Measurements from ENCODE around the gene UGT2B17. TPM values are rescaled to one million over a fixed set of nuclear protein-coding genes. Genes with fewer than 3 reads are reported as not detected.

The UGT2B17 gene
- total and polyA plus RNA-seq, 2 of the 13 experiments (the other 11 are each of a cell fraction or from before 2014, with no cell fraction given) = not detected

DNA sequence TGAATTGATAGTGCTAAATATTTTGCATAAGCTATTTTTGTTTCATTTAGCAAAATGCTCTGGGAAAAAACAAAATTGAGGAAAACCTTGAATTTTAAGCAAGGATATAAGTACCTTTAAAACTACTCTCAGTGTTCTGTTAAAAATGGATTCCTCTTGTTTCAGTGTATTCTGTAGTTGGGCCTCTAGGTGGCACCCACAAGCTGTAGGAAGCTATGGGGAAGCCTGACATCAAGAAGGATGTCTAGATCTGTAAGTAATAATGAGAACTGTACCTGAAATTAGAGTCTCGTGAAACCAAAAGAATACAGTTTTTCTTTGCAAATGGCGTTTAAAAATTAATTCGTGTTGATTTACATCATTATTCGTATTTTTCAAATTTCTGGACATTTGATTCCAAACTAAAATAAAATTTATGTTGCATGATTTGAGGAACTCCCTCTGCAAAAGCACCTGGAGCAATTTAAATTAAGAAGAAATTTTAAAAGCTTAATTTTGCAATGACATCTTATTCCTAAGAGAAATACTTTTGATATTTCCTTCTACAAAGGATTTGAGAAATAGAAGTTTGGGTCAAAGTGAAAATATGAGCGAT lies 77.6 kb downstream of the UGT2B17 start (continued):
- TF ChIP-seq, protein P1, sequence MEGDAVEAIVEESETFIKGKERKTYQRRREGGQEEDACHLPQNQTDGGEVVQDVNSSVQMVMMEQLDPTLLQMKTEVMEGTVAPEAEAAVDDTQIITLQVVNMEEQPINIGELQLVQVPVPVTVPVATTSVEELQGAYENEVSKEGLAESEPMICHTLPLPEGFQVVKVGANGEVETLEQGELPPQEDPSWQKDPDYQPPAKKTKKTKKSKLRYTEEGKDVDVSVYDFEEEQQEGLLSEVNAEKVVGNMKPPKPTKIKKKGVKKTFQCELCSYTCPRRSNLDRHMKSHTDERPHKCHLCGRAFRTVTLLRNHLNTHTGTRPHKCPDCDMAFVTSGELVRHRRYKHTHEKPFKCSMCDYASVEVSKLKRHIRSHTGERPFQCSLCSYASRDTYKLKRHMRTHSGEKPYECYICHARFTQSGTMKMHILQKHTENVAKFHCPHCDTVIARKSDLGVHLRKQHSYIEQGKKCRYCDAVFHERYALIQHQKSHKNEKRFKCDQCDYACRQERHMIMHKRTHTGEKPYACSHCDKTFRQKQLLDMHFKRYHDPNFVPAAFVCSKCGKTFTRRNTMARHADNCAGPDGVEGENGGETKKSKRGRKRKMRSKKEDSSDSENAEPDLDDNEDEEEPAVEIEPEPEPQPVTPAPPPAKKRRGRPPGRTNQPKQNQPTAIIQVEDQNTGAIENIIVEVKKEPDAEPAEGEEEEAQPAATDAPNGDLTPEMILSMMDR (CRISPR knock-in tag; IDR thresholded peaks at IDR 0.05) = peak; percentile 88
- TF ChIP-seq AGO2 (optimal IDR thresholded peaks at IDR 0.05; ENCODE audit: low read depth, low read length) (no peak), PRMT3 (CRISPR knock-in tag; IDR thresholded peaks at IDR 0.05; ENCODE audit: borderline replicate concordance, low read depth) (no peak), ZNF230 (CRISPR knock-in tag; IDR thresholded peaks at IDR 0.05) (no peak), EP300 (IDR thresholded peaks at IDR 0.05; ENCODE audit: low read depth in 2 of 2, low read length in 2 of 2) (peak in 1 of 2 experiments; percentile 25; a peak in 1 of 4 replicates), EP300 (CRISPR knock-in tag; IDR thresholded peaks at IDR 0.05; ENCODE audit: borderline replicate concordance) (no peak), RAD21 (CRISPR knock-in tag; IDR thresholded peaks at IDR 0.05) (peak; percentile 92), RARA (CRISPR knock-in tag; IDR thresholded peaks at IDR 0.05) (no peak), PPARG (CRISPR knock-in tag; conservative IDR thresholded peaks at IDR 0.05) (no peak), ZNF441 (CRISPR knock-in tag; IDR thresholded peaks at IDR 0.05; ENCODE audit: borderline replicate concordance) (no peak), NR2F1 (CRISPR knock-in tag; IDR thresholded peaks at IDR 0.05) (no peak), ZNF382 (CRISPR knock-in tag; IDR thresholded peaks at IDR 0.05; ENCODE audit: borderline replicate concordance) (no peak), ZIK1 (CRISPR knock-in tag; IDR thresholded peaks at IDR 0.05; ENCODE audit: borderline replicate concordance, low read depth) (no peak)
- TF ChIP-seq, protein P2, sequence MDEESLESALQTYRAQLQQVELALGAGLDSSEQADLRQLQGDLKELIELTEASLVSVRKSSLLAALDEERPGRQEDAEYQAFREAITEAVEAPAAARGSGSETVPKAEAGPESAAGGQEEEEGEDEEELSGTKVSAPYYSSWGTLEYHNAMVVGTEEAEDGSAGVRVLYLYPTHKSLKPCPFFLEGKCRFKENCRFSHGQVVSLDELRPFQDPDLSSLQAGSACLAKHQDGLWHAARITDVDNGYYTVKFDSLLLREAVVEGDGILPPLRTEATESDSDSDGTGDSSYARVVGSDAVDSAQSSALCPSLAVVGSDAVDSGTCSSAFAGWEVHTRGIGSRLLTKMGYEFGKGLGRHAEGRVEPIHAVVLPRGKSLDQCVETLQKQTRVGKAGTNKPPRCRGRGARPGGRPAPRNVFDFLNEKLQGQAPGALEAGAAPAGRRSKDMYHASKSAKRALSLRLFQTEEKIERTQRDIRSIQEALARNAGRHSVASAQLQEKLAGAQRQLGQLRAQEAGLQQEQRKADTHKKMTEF (CRISPR knock-in tag; IDR thresholded peaks at IDR 0.05) = no peak
- TF ChIP-seq, protein P3, sequence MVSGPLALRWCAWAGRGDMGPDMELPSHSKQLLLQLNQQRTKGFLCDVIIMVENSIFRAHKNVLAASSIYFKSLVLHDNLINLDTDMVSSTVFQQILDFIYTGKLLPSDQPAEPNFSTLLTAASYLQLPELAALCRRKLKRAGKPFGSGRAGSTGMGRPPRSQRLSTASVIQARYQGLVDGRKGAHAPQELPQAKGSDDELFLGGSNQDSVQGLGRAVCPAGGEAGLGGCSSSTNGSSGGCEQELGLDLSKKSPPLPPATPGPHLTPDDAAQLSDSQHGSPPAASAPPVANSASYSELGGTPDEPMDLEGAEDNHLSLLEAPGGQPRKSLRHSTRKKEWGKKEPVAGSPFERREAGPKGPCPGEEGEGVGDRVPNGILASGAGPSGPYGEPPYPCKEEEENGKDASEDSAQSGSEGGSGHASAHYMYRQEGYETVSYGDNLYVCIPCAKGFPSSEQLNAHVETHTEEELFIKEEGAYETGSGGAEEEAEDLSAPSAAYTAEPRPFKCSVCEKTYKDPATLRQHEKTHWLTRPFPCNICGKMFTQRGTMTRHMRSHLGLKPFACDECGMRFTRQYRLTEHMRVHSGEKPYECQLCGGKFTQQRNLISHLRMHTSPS (CRISPR knock-in tag; IDR thresholded peaks at IDR 0.05; ENCODE audit: low read depth) = no peak
- TF ChIP-seq, protein P4, sequence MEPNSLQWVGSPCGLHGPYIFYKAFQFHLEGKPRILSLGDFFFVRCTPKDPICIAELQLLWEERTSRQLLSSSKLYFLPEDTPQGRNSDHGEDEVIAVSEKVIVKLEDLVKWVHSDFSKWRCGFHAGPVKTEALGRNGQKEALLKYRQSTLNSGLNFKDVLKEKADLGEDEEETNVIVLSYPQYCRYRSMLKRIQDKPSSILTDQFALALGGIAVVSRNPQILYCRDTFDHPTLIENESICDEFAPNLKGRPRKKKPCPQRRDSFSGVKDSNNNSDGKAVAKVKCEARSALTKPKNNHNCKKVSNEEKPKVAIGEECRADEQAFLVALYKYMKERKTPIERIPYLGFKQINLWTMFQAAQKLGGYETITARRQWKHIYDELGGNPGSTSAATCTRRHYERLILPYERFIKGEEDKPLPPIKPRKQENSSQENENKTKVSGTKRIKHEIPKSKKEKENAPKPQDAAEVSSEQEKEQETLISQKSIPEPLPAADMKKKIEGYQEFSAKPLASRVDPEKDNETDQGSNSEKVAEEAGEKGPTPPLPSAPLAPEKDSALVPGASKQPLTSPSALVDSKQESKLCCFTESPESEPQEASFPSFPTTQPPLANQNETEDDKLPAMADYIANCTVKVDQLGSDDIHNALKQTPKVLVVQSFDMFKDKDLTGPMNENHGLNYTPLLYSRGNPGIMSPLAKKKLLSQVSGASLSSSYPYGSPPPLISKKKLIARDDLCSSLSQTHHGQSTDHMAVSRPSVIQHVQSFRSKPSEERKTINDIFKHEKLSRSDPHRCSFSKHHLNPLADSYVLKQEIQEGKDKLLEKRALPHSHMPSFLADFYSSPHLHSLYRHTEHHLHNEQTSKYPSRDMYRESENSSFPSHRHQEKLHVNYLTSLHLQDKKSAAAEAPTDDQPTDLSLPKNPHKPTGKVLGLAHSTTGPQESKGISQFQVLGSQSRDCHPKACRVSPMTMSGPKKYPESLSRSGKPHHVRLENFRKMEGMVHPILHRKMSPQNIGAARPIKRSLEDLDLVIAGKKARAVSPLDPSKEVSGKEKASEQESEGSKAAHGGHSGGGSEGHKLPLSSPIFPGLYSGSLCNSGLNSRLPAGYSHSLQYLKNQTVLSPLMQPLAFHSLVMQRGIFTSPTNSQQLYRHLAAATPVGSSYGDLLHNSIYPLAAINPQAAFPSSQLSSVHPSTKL (CRISPR knock-in tag; IDR thresholded peaks at IDR 0.05) = peak; percentile 47; the same call in 1 of the 2 replicates
- TF ChIP-seq, protein P5, sequence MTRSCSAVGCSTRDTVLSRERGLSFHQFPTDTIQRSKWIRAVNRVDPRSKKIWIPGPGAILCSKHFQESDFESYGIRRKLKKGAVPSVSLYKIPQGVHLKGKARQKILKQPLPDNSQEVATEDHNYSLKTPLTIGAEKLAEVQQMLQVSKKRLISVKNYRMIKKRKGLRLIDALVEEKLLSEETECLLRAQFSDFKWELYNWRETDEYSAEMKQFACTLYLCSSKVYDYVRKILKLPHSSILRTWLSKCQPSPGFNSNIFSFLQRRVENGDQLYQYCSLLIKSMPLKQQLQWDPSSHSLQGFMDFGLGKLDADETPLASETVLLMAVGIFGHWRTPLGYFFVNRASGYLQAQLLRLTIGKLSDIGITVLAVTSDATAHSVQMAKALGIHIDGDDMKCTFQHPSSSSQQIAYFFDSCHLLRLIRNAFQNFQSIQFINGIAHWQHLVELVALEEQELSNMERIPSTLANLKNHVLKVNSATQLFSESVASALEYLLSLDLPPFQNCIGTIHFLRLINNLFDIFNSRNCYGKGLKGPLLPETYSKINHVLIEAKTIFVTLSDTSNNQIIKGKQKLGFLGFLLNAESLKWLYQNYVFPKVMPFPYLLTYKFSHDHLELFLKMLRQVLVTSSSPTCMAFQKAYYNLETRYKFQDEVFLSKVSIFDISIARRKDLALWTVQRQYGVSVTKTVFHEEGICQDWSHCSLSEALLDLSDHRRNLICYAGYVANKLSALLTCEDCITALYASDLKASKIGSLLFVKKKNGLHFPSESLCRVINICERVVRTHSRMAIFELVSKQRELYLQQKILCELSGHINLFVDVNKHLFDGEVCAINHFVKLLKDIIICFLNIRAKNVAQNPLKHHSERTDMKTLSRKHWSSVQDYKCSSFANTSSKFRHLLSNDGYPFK (CRISPR knock-in tag; IDR thresholded peaks at IDR 0.05; ENCODE audit: borderline replicate concordance) = no peak

All from HepG2 (cell line).